ENCODE measurements around the gene RASGEF1C.

DNA sequence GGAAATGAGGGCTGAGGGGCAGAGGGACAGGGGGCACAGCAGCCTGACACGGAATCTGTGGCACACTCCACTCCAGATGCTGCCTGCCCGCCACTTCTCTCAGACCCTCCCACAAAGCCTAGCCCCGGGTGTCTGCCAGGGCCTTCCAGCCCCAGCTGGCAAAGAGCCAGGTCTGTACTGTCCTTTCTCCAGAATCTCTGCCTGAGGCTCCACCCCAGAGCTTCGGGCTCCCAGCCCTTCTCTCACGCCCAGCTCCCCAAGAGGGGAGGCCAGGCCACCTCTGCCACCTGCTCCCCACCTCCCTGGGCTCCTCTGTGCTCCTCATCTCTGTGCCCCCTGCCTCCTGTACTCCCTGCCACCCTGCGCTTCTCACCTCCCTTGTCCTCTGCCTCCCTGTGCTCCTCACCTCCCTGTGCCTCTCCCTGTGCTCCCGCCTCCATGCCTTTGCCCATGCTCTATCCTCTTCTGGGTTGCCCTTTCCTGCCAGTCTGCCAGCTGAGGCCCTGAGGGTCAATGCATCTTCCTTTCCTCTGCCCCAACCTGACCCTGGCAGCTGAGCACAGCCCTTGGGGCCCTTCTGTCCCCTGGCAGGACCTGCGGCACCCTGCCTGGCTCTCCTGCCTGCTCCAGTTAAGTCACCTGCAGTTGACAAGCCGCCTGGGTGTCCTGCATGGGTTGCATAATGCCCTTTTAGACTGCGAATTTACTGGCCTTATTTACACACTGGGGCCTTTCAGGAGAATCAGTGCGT, 36.4 kb downstream of the RASGEF1C start:
- TF ChIP-seq EP300 (IDR thresholded peaks at IDR 0.05) (no peak), POLR2AphosphoS5 (IDR thresholded peaks at IDR 0.05) (no peak), POLR2A (IDR thresholded peaks at IDR 0.05; ENCODE audit: low read depth) (no peak)
- TF ChIP-seq, protein P1, sequence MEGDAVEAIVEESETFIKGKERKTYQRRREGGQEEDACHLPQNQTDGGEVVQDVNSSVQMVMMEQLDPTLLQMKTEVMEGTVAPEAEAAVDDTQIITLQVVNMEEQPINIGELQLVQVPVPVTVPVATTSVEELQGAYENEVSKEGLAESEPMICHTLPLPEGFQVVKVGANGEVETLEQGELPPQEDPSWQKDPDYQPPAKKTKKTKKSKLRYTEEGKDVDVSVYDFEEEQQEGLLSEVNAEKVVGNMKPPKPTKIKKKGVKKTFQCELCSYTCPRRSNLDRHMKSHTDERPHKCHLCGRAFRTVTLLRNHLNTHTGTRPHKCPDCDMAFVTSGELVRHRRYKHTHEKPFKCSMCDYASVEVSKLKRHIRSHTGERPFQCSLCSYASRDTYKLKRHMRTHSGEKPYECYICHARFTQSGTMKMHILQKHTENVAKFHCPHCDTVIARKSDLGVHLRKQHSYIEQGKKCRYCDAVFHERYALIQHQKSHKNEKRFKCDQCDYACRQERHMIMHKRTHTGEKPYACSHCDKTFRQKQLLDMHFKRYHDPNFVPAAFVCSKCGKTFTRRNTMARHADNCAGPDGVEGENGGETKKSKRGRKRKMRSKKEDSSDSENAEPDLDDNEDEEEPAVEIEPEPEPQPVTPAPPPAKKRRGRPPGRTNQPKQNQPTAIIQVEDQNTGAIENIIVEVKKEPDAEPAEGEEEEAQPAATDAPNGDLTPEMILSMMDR (IDR thresholded peaks at IDR 0.05), result no peak
